Measurements from ENCODE around the gene PRDM13.
"Not testable (repeated sequence)": the region's sequence is repeated elsewhere in the genome, so short reads cannot be mapped to it uniquely, and the experiment has no call there.

The PRDM13 gene

DNA sequence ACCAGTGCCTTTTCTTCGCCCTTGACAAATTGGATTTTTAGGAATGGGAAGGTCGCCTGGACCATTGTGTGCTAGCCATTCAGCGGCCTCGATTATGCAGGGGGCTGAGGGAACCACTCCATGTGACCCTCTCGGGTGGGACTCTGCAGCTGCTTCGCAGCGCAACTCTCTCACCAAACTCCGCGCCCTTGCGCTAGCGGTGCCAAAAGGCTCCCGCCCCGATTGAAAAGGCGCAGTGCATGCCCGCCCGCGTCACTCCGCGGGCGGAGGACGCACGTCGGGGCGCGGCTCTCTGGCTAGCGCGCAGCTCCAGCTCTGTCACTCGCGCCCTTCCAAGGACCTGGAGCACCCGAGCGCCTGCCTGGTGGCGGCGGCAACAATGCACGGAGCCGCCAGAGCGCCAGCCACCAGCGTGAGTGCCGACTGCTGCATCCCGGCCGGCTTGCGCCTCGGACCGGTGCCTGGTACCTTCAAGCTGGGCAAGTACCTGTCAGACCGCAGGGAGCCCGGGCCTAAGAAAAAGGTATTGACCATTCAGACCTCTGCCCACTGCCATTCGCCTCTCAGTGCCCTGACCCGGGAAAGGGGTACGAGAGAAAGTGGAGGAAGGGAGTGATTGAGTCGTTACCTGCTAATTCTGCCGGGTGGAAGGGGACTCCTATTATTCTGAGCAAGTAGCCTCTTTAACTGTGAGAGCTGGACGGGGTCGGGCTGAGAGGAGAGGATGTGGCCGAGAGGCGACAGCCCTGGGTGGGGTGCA, at the start of gene PRDM13:
TSS of gene PRDM13 (plus strand) at position 178 of the 760 bp plus-strand sequence. CDS start at position 380, 202 bp downstream.
- no peak for DNase-seq (ENCODE audit: low read depth in 2 of 2, low spot score in 1 of 2)

DNA sequence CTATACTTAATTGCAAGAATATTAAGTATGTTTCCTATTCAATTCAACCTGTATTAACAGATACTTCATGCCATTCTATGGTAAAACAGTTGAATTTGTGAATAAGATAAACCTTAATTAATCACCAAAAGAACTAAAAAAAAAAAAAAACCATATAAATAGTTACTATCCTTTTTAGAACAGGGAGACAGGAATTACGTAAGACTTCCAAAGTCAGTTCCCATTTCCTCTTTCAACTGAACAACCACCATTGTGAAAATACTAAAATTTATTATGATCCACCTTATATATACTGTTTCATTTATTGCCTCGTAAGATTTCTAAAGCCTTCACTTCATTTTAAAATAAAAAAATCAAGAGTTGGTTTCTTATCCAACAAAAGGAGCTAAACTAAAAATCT, 47.6 kb upstream of the PRDM13 start:
- DNase-seq (ENCODE audit: low read depth in 2 of 2, low spot score in 1 of 2), result no peak

GRCh38 chr6:99560668-99561067, 46.0 kb upstream of the PRDM13 start:
- no peak for DNase-seq (ENCODE audit: low read depth in 2 of 2, low spot score in 1 of 2)

GRCh38 chr6:99563056-99563723, 43.4 kb upstream of the PRDM13 start:
- DNase-seq (ENCODE audit: low read depth in 2 of 2, low spot score in 1 of 2), result no peak

DNA sequence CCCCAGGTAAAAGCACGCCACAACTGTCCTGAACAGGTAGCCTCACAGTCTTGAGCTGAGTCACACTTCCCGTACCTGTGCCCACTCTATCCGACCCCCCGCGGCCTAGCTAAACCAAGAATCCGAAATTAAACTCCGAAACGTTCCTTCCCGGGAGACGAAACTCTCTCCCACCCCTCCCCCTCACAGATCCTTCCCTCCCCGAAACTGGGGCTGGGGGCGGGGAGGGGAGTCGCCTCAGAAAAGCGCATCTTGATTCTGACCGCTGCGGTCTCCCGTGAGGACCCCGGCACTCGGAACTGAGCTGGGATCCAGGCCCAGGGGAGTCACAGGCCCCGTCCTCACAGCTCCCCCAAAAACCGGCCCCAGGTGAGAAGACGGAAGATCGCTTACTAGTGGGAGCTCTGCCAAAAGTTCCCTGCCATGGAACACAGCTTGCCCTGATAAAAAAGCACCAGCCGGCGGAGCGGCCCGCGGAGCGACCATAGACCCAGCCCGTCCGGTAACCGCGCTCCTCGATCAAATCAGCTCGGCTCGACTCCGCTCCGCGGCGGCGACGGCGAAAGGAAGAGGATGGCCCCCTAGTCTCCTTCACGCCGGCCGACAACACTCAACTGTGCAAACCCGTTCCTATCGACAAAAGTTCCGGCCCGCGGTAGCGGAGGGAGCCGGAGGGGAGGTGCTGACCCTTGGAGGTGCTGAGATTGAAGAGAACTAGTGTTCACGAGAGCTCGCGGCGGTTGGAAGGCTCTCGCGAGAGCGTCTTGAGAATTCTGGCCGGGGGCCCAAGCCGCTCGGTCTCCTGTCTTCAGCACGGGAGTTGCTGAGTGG, 38.3 kb upstream of the PRDM13 start, which contains the start of gene CCNC:
TSS of gene CCNC (minus strand) at position 558 of the 831 bp plus-strand sequence. CDS start at position 425, 133 bp downstream.
- peak; percentile 69 to 81 for DNase-seq (ENCODE audit: low read depth in 2 of 2, low spot score in 1 of 2)

DNA sequence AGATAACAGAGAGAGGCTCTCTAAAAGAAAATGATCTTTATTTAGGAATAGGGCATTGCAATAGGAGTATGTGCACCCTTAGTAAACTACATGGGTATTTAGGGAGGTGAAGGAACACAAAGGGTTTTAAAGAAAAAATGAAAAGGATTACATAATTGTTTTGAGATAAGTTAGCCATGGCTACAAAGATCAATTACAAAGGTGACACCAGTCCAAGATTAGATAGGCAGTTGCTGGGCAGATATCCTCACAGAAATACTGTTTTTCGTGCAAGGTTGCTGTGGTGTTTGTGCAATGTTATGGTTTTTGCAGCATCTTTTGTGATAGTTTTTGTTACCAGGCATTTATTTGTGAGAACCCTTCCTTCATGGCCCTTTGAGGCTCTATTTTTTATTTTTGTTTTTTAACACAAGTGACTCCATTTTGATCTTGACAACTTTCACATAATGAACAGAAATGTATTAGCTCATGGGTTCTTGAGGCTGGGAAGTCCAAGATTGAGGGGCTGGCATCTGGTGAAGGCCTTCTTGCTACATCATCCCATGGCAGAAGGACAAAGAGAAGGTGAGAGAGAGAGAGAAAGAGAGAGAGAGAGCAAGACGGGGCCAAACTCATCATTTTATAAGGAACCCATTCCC, 32.5 kb upstream of the PRDM13 start:
- no peak for DNase-seq (ENCODE audit: low read depth in 2 of 2, low spot score in 1 of 2)

- no peak for DNase-seq (ENCODE audit: low read depth in 2 of 2, low spot score in 1 of 2)
Measured at GRCh38 chr6:99575544-99576227, 30.9 kb upstream of the PRDM13 start.

DNA sequence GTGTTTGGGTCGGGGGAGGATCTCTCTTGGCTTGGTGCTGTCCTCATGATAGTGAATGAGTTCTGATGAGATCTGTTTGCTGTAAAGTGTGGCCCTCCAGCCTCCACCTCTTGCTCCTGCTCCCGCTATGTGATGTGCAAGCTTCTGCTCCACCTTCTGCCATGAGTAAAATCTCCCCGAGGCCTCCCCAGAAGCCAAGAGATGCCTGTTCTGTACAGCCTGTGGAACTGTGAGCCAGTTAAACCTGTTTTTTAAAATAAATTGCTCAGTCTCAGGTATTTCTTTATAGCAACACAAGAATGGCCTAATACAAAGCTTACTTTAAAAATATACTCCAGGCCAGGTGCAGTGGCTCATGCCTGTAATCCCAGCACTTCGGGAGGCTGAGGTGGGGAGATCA, 26.9 kb upstream of the PRDM13 start:
- DNase-seq (ENCODE audit: low read depth in 2 of 2, low spot score in 1 of 2), result no peak

- no peak for DNase-seq (ENCODE audit: low read depth in 2 of 2, low spot score in 1 of 2)
Measured at GRCh38 chr6:99587792-99588191, 18.8 kb upstream of the PRDM13 start.

DNA sequence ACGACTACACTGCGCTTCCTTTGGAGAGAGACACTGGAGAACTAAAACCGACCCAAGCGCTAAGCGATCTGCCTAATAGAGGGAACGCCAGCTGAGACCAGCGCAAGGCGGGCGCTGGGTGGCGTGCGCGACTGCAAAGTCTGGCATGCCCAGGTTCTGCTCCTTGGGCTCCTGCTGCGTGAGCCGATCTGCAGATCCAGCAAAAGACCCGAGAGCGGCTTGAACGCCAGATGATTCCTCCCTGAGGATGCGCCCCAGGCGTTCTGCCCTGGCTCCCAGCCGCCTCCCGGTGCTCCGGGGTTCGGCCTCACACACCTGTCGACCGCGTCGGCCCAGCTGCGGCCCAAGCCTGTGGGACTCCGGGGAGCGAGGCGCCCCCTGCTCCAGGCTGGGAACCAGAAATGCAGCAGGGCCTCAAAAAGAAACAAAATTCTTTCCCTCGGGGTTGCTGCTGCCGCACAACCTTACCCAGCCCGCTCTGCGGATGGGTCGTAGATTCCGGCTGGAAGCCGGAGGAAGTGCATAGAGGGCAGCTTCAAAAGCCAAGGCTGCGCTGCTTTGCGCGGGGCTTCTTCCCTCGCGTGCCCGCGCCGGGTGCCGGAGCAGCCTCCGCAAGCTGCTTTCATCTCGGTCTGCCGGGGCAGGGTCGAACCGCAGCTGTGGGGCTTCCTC, 17.9 kb upstream of the PRDM13 start:
- no peak for DNase-seq (ENCODE audit: low read depth in 2 of 2, low spot score in 1 of 2)

GRCh38 chr6:99589290-99589672, 17.4 kb upstream of the PRDM13 start:
- DNase-seq (ENCODE audit: low read depth in 2 of 2, low spot score in 1 of 2), result no peak

DNA sequence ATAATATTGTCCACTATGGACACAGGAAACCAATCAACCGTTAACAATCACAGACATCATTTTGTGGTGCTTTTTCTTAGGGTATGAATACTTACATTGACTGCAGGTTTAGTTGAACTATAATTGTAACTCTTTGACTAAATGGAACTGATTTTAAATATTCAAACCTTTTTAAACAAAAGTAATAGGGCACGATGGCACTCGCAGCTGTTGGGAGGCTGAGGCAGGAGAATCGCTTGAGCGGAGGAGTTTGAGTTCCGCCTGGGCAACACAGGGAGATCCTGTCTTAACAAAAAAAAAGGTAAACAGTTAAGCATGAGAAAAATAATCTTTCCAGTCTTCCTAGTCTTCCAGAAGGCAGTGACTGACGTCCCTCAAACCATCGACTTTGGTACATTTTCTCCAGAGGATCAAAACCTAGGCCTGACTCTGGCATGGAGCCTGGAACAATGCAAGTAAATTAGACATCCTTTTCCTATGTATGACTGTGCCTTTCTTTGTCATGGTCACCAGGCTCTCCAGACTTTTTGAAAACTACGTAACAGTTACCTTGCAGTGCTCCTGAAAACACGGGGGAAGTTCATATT, 16.6 kb upstream of the PRDM13 start:
- no peak for DNase-seq (ENCODE audit: low read depth in 2 of 2, low spot score in 1 of 2)

DNA sequence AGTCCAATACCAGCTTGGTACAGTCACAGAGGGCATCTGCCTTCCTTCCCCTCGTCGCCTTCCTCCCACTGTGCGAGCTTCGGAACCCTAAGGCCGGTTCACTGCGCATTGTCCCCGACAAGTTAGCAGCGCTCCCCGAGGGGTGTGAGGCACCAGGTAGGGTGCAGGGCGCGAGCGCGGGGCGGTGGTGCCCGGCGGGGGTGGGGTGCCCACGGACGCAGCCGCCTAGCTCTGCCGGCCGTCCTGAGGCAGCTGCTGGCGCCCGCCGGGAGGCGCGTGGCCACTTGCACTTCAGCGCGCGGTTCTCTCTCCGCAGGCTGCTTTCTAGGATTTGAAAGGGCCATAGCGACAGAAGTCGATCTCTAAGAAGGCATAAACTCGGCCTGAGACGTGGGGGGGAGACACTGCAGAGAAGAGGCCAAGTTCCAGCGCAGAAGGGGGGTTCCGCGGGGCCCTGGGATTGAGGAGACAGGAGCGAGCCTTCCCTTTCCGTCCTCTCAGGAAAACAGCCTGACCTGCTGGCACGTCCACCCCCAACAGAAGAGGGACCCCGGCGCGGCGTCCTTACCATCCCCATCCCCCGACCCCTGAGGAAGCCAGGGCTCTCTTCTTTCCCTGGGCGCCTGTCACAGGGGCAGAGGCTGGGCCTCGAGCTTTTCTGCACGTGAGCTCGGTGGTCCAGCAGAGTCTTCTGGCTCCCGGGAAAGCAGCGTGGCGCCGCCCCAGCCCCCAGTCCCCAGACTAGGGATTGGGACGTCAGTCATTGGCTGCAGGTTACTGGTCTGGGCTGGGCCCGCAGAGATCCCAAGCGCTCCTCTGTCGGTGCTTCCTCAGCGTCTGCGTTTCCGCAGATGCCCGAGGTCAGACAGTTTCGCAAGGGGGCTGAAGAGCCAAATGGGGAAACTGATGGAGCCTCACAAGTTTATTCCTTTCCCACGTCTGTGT, 15.6 kb upstream of the PRDM13 start:
- no peak for DNase-seq (ENCODE audit: low read depth in 2 of 2, low spot score in 1 of 2)

GRCh38 chr6:99591673-99592364, 14.8 kb upstream of the PRDM13 start:
- DNase-seq (ENCODE audit: low read depth in 2 of 2, low spot score in 1 of 2), result no peak

DNA sequence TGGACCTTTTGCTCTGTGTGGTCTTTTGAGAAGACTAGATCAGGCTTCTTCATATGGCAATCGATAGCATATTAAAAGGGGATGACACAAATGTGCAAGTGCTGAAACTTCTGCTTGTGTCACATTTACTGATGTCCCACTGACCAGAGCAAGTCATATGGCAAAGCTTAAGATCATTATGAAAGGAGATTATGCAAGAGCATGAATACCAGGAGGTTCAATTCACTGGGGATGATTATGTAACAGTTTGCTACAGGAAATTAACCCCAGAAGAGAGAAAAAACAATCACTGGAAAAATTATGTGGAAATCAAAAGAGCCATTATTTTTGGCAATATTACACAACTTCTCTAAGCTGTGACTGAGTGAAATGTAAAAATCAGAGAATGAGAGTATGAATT, 13.7 kb upstream of the PRDM13 start:
- DNase-seq (ENCODE audit: low read depth in 2 of 2, low spot score in 1 of 2), result no peak

DNA sequence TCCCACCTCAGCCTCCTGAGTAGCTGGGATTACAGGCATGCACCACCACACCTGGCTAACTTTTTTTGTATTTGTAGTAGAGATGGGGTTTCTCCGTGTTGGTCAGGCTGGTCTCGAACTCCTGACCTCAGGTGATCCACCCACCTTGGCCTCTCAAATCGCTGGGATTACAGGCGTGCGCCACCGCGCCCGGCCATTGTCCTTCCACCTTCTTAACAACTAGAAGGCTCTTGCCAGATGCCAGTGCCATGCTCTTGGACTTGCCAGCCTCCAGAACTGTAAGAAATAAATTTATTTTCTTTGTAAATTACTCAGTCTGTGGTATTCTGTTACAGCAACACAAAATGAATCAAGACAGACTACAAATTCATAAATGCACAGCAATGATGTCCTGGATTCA, 11.9 kb upstream of the PRDM13 start:
- not testable (repeated sequence) for DNase-seq (ENCODE audit: low read depth in 2 of 2, low spot score in 1 of 2)

- no peak for DNase-seq (ENCODE audit: low read depth in 2 of 2, low spot score in 1 of 2)
Measured at GRCh38 chr6:99602520-99603420, 3.9 kb upstream of the PRDM13 start.
